Measurements from ENCODE around the gene RMI1.

- TF ChIP-seq CTCF (optimal IDR thresholded peaks at IDR 0.05 in 1 of 3, IDR thresholded peaks at IDR 0.05 in 1 of 3, conservative IDR thresholded peaks at IDR 0.05 in 1 of 3; ENCODE audit: extremely low read depth in 1 of 3, insufficient read depth in 2 of 3, low read length in 3 of 3): peak; percentile 52 to 59 (median 57)
- no peak for TF ChIP-seq EZH2 (IDR thresholded peaks at IDR 0.05; ENCODE audit: low read length)
Measured at GRCh38 chr9:83937861-83938455, 42.6 kb upstream of the RMI1 start.

Measured in keratinocyte (primary cell).